ENCODE data around the gene ESF1.

Gene ESF1

GRCh38 chr20:13784893-13785715 is at the start of gene ESF1, which contains the start of gene NDUFAF5:
TSS of gene ESF1 (minus strand) at chr20:13784919. CDS start at chr20:13783140, 1,779 bp downstream.
TSS of gene NDUFAF5 (plus strand) at chr20:13785028. CDS start at chr20:13785069, 41 bp downstream.
- DNase-seq, result peak; percentile 90

GRCh38 chr20:13831476-13831875 is 46.8 kb upstream of the ESF1 start:
- no peak for DNase-seq

- no peak for DNase-seq
Measured at GRCh38 chr20:13825465-13825864, 40.7 kb upstream of the ESF1 start.

GRCh38 chr20:13824459-13824858 is 39.7 kb upstream of the ESF1 start:
- DNase-seq, result no peak

- DNase-seq, result no peak
Measured at GRCh38 chr20:13822459-13822858, 37.7 kb upstream of the ESF1 start.

- DNase-seq, result no peak
Measured at GRCh38 chr20:13821876-13822275, 37.2 kb upstream of the ESF1 start.

GRCh38 chr20:13819885-13820645 is 35.3 kb upstream of the ESF1 start:
- peak; percentile 7 for DNase-seq

GRCh38 chr20:13817342-13817741 is 32.6 kb upstream of the ESF1 start:
- DNase-seq, result no peak

- DNase-seq, result no peak
Measured at GRCh38 chr20:13816757-13817156, 32.0 kb upstream of the ESF1 start.

- no peak for DNase-seq
Measured at GRCh38 chr20:13814672-13815071, 30.0 kb upstream of the ESF1 start.

GRCh38 chr20:13813910-13814309 is 29.2 kb upstream of the ESF1 start:
- no peak for DNase-seq

GRCh38 chr20:13810446-13810845 is 25.7 kb upstream of the ESF1 start:
- DNase-seq, result no peak

- no peak for DNase-seq
Measured at GRCh38 chr20:13809855-13810254, 25.1 kb upstream of the ESF1 start.

- no peak for DNase-seq
Measured at GRCh38 chr20:13809373-13809772, 24.7 kb upstream of the ESF1 start.

- no peak for DNase-seq
Measured at GRCh38 chr20:13800728-13801134, 16.0 kb upstream of the ESF1 start.

GRCh38 chr20:13799974-13800373 is 15.3 kb upstream of the ESF1 start:
- DNase-seq, result no peak

- DNase-seq, result no peak
Measured at GRCh38 chr20:13799040-13799439, 14.3 kb upstream of the ESF1 start.

- no peak for DNase-seq
Measured at GRCh38 chr20:13794667-13795066, 9.9 kb upstream of the ESF1 start.

GRCh38 chr20:13793001-13793400 is 8.3 kb upstream of the ESF1 start:
- no peak for DNase-seq

GRCh38 chr20:13791540-13792459 is 7.1 kb upstream of the ESF1 start:
- DNase-seq, result no peak

GRCh38 chr20:13790708-13791107 is 6.0 kb upstream of the ESF1 start:
- DNase-seq, result no peak

GRCh38 chr20:13788167-13788834 is 3.6 kb upstream of the ESF1 start:
- no peak for DNase-seq
